ENCODE measurements around the gene NSD2.

The NSD2 gene

GRCh38 chr4:1969928-1970723 is 98.9 kb downstream of the NSD2 start:
- no peaks in the 10 kb centered on the region for H3K9me3 Mint-ChIP-seq
- no peaks in the 10 kb centered on the region for H3K4me1 Mint-ChIP-seq
- H3K27me3 Mint-ChIP-seq (ENCODE audit: low read depth): no peaks in the 10 kb centered on the region
- no peak overlapping the region for H3K27ac Mint-ChIP-seq
- no peak overlapping the region for H3K4me3 Mint-ChIP-seq
- no peak for TF ChIP-seq CTCF (IDR thresholded peaks at IDR 0.05; ENCODE audit: unreplicated experiment in 3 of 3)
- peaks cover 65% of the 10 kb centered on the region for H3K36me3 Mint-ChIP-seq (ENCODE audit: low read depth)

DNA sequence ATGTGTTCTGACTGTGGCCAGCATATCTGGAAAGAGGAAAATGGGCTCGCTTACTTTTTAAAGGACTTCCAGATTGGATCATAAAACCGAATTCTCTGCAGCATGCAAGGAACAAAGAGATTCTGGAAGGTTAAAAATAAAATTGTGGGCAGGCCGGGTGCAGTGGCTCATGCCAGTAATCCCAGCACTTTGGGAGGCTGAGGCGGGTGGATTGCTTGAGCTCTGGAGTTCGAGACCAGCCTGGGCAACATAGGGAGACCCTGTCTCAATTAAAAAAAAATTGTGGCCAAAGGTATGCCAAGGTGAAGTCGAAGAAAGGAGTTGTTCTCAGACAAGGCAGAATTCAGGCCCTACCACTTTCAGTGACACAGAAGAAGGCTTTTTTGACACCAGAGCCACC is 99.7 kb downstream of the NSD2 start:
- Mint-ChIP-seq H3K27me3 (ENCODE audit: low read depth) (no peaks in the 10 kb centered on the region), H3K4me1 (no peaks in the 10 kb centered on the region), H3K9me3 (no peaks in the 10 kb centered on the region), H3K36me3 (ENCODE audit: low read depth) (peaks cover 65% of the 10 kb centered on the region), H3K27ac (no peak overlapping the region), H3K4me3 (no peak overlapping the region)
- no peak for TF ChIP-seq CTCF (IDR thresholded peaks at IDR 0.05; ENCODE audit: unreplicated experiment in 3 of 3)

GRCh38 chr4:1971456-1972200 is 100.4 kb downstream of the NSD2 start:
- H3K36me3 Mint-ChIP-seq (ENCODE audit: low read depth): peaks cover 68% of the 10 kb centered on the region
- peak overlapping the region in 1 of 3 experiments; percentile 43 for H3K27ac Mint-ChIP-seq
- no peak for TF ChIP-seq CTCF (IDR thresholded peaks at IDR 0.05; ENCODE audit: unreplicated experiment in 3 of 3)
- H3K27me3 Mint-ChIP-seq (ENCODE audit: low read depth): no peaks in the 10 kb centered on the region
- H3K9me3 Mint-ChIP-seq: no peaks in the 10 kb centered on the region
- no peak overlapping the region for H3K4me3 Mint-ChIP-seq
- H3K4me1 Mint-ChIP-seq: no peaks in the 10 kb centered on the region

DNA sequence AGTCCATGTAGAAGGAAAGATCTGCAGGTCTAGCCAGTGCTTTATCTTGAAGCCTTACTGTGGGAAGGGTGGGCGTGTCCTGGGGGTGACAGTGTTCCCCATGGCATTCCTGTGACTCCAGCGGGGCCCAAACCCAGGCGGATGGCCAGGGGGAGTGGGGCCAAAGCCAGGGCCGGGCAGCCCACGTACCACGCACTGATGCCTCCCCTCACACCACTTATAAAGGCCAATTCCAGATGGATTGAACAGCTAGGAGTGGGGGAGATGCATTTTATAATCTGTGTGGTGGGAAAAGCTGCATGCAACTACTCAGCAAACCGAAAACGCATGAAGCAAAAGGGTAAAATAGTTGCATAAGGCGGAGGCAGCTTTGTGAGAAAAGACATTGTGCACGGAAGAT is 101.2 kb downstream of the NSD2 start:
- Mint-ChIP-seq H3K4me1 (no peaks in the 10 kb centered on the region), H3K27ac (peak overlapping the region in 1 of 3 experiments; percentile 43), H3K9me3 (no peaks in the 10 kb centered on the region), H3K27me3 (ENCODE audit: low read depth) (no peaks in the 10 kb centered on the region), H3K4me3 (no peak overlapping the region), H3K36me3 (ENCODE audit: low read depth) (peaks cover 72% of the 10 kb centered on the region)
- TF ChIP-seq CTCF (IDR thresholded peaks at IDR 0.05; ENCODE audit: unreplicated experiment in 3 of 3): no peak

DNA sequence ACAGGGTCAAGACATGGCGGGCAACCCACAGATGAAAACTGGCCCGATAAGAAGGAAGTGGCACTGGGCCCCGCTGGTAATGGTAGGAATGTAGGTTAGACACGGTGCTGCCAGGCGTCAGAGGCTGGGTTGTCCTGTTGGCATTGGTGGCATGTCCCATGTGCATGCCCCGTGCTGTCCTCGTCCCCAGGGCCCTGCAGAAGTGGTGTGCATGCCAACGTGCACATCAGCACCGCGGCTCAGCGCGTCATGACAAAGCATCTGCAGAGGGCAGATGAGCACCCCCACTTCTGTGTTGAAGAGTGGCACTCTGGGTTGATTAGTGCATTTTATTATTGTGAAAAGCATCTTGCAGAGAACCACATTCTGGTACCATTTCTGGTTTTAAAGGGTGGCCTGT is 102.0 kb downstream of the NSD2 start:
- no peak for TF ChIP-seq CTCF (IDR thresholded peaks at IDR 0.05; ENCODE audit: unreplicated experiment in 3 of 3)
- Mint-ChIP-seq H3K4me1 (no peaks in the 10 kb centered on the region), H3K27ac (no peak overlapping the region), H3K4me3 (no peak overlapping the region), H3K27me3 (ENCODE audit: low read depth) (peaks cover 4% of the 10 kb centered on the region), H3K36me3 (ENCODE audit: low read depth) (peaks cover 74% of the 10 kb centered on the region), H3K9me3 (no peaks in the 10 kb centered on the region)
